ENCODE data around the gene SLC7A7.
"Not testable (repeated sequence)": the region's sequence is repeated elsewhere in the genome, so short reads cannot be mapped to it uniquely, and the experiment has no call there.

Gene SLC7A7

DNA sequence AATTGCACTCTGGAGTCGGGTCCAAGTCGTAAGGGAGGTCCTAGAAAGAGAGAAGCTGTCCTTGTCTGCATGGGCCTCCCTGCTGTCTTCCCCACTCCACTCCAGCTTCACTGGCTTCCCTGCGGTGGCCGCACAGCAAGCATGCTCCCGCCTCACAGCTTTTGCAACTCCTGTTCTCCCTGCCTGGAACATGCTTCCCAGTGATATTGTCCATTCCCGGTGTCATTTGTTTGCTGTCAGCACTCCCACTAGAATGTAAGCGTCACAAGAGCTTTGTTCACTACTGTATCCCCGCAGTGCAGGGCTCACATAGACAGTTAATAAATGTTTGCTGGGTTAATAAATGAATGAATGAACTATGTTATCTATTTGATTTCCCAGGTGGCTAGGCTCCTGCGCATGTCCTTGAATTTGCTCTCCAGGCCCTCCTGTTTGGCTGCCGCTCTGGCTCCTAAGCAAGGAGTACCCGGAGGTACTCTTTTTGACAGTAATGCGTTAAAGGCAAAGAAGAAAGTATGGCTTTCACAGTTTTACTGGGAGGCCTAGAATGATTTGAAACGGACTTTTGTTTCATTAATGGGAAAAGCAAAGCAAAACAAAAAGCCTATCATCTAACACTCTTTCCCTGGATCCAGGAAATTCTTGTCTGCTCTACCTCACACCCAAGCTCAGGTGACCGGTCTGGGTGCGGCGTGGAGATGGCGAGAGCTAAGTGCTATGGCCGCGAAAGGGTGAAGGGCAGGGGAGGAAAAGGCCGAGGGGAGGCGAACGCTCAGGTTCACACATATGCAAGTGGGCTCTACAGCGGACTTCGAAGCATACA is 6.2 kb upstream of the SLC7A7 start:
- H3K27me3 Mint-ChIP-seq, result peaks cover 58% of the 10 kb centered on the region
- H3K36me3 Mint-ChIP-seq, result no peaks in the 10 kb centered on the region
- H3K4me1 Mint-ChIP-seq, result peaks cover 37% of the 10 kb centered on the region
- H3K27ac Mint-ChIP-seq, result no peak overlapping the region
- no peaks in the 10 kb centered on the region for H3K9me3 Mint-ChIP-seq
- H3K4me3 Mint-ChIP-seq, result peak overlapping the region; percentile 26
- DNase-seq, result no peak
- CTCF ChIA-PET, result interaction anchor here (0.5 to 10.2 kb wide), 11 partner anchors 12 to 250 kb away, joined by 3 to 224 read pairs (median 7); partner anchors contain the start of genes AJUBA and REM2

DNA sequence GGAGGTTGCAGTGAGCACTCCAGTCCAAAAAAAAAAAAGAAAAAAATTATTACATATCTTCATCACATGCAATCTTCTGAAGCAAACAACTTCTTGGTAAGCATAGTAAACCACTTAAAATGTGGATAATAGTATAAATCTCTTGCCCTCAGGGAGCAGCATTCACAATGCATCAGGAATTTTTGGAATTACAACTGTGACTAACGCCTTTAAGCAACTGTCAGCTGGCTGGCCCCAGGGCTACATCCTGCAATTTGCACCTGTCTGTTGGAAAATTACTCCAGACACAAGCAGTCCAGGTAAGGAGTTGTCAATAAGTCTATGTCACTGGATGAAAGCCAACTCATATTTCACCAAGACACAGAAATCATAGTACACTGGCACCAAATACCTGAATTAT is 5.5 kb upstream of the SLC7A7 start:
- H3K27me3 Mint-ChIP-seq, result peaks cover 58% of the 10 kb centered on the region
- no peaks in the 10 kb centered on the region for H3K9me3 Mint-ChIP-seq
- DNase-seq, result no peak
- no peak overlapping the region for H3K27ac Mint-ChIP-seq
- peaks cover 39% of the 10 kb centered on the region for H3K4me1 Mint-ChIP-seq
- H3K4me3 Mint-ChIP-seq, result no peak overlapping the region
- CTCF ChIA-PET, result interaction anchor here (0.5 to 10.2 kb wide), 8 partner anchors 13 to 251 kb away, joined by 3 to 224 read pairs (median 10); partner anchors contain the start of genes AJUBA and REM2
- no peaks in the 10 kb centered on the region for H3K36me3 Mint-ChIP-seq

DNA sequence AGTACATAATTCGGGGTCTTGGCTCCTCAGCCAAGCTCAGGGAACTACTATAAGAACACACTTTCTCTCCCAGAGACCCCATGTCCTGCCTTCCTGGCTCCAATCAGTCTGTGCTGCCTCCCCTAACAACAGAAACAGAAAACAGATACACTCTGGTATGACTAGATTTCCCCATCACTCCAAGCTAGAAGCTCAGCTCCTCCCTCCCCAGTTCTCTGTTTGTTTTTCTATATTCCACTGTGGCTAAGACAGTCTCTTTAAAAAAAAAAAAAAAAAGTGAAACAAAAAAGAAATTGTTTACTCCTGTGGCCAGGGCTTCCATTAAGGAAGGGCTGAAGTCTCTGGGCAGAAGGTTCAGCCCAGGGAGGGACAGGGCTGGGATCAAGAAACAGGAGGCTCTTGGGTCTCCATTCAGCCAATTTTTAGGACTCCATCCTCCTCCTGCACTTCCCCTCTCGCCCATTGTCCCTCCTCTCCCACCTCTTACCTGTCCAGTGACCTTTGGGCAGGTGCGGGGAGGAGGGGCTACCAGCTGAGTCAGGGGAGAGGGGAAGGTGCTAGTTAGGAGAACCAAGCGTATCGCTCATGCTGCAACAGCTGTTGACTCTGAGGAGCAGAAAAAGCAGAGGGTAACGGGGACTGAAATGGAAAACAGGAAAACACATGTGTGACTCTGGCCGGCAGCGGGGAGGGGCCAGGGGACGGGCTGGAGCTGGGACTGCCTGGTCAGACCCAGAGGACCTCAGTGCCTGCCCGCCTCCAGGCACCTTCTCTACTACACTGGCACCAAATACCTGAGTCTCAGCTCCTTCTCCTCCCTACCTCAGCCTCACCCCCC is 4.1 kb upstream of the SLC7A7 start:
- Mint-ChIP-seq H3K36me3 (no peaks in the 10 kb centered on the region), H3K27me3 (peaks cover 55% of the 10 kb centered on the region), H3K4me3 (no peak overlapping the region), H3K4me1 (peaks cover 39% of the 10 kb centered on the region), H3K27ac (no peak overlapping the region), H3K9me3 (no peaks in the 10 kb centered on the region)
- DNase-seq, result no peak
- CTCF ChIA-PET, result interaction anchor here (0.6 to 10.2 kb wide), 11 partner anchors 12 to 263 kb away, joined by 3 to 224 read pairs (median 3); partner anchors contain the start of gene DAD1

DNA sequence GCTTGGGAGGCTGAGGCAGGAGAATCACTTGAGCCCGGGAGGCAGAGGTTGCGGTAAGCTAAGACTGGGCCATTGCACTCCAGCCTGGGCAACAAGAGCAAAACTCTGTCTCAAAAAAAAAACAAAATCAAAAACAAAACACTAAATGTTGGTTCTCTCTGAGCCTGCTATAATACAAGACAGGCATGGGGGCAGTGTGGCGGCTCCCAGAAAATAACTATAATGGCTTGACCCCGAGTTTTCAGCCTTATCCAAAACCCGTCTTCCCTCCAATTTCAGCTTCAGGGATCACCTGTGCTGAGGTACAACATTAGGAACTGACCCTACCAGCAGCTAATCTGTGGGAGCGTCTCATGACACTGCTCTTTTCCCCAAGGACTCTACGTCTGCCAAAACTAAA is 862 bp downstream of the SLC7A7 start:
- Mint-ChIP-seq H3K27ac (no peak overlapping the region), H3K4me1 (peaks cover 25% of the 10 kb centered on the region), H3K27me3 (peaks cover 21% of the 10 kb centered on the region), H3K9me3 (no peaks in the 10 kb centered on the region), H3K36me3 (no peaks in the 10 kb centered on the region), H3K4me3 (no peak overlapping the region)
- CTCF ChIA-PET, result interaction anchor here (0.8 to 1.1 kb wide), 2 partner anchors 9 to 254 kb away, joined by 3 read pairs; no protein-coding TSS in a partner anchor
- no peak for DNase-seq

DNA sequence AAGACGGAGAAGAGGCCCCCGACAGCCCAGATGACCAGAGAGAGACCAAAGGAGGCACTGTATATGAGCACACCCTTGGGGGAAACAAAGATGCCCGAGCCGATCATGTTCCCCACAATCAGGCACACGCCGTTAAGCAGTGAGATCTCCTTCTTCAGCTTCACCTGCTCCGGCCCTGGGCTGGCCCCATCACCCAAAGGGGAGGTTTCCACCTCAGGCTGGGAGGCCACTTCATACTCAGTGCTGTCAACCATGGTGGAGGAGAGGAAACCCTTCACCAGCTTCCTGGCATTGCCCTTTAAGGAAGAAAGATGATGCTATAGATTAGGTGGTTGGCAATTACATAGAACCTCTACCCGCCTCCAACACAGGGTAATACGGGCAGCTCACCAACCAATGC is 2.1 kb downstream of the SLC7A7 start:
- Mint-ChIP-seq H3K27me3 (peaks cover 16% of the 10 kb centered on the region), H3K4me3 (no peak overlapping the region), H3K4me1 (peaks cover 18% of the 10 kb centered on the region), H3K9me3 (no peaks in the 10 kb centered on the region), H3K27ac (no peak overlapping the region), H3K36me3 (no peaks in the 10 kb centered on the region)
- no peak for DNase-seq
- CTCF ChIA-PET, result interaction anchor here (1.1 to 1.5 kb wide), 2 partner anchors 40 to 50 kb away, joined by 4 read pairs; no protein-coding TSS in a partner anchor

DNA sequence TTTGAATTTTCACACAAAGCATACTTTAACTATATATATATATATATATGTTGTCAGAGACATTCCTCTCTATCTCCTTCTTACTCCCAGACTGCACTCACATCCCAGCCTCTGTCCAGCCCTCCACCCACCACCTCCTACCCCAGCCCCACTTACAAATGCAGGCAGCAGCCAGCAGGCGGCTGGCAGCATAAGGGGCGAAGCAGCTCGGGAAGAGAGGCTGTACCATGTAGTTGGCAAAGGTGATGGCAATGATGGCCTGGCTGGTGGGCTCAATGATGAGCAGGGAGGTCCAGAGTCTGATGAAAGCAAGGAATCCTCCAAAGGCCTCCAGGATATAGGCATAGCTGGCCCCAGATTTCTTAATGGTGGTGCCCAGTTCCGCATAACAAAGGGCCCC is 2.5 kb downstream of the SLC7A7 start:
- DNase-seq, result no peak
- Mint-ChIP-seq H3K36me3 (no peaks in the 10 kb centered on the region), H3K9me3 (no peaks in the 10 kb centered on the region), H3K4me1 (peaks cover 18% of the 10 kb centered on the region), H3K27ac (no peak overlapping the region), H3K4me3 (no peak overlapping the region), H3K27me3 (peaks cover 15% of the 10 kb centered on the region)
- CTCF ChIA-PET, result interaction anchor here (1.1 to 1.5 kb wide), 3 partner anchors 40 to 964 kb away, joined by 3 to 4 read pairs (median 4); no protein-coding TSS in a partner anchor

DNA sequence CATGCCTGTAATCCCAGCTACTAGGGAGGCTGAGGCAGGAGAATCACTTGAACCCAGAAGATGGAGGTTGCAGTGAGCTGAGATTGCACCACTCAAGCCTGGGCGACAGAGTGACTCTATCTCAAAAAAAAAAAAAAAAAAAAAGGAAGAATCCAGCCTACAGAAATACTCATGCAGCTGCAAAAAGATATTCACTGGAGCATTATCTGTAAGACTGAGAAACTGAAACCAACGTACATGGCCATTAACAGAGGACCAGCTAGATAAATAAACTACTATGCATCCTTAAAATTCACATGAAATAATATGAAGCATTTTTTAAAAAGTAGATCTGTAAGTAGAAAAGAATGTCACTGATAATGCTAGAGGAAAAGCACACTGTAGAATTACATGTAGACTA is 3.5 kb downstream of the SLC7A7 start:
- Mint-ChIP-seq H3K27me3 (peaks cover 15% of the 10 kb centered on the region), H3K36me3 (no peaks in the 10 kb centered on the region), H3K9me3 (no peaks in the 10 kb centered on the region), H3K4me1 (peaks cover 18% of the 10 kb centered on the region), H3K27ac (no peak overlapping the region), H3K4me3 (no peak overlapping the region)
- CTCF ChIA-PET, result interaction anchor here (0.9 to 1.1 kb wide), 2 partner anchors 11 to 963 kb away, joined by 3 to 4 read pairs; no protein-coding TSS in a partner anchor
- DNase-seq, result no peak

DNA sequence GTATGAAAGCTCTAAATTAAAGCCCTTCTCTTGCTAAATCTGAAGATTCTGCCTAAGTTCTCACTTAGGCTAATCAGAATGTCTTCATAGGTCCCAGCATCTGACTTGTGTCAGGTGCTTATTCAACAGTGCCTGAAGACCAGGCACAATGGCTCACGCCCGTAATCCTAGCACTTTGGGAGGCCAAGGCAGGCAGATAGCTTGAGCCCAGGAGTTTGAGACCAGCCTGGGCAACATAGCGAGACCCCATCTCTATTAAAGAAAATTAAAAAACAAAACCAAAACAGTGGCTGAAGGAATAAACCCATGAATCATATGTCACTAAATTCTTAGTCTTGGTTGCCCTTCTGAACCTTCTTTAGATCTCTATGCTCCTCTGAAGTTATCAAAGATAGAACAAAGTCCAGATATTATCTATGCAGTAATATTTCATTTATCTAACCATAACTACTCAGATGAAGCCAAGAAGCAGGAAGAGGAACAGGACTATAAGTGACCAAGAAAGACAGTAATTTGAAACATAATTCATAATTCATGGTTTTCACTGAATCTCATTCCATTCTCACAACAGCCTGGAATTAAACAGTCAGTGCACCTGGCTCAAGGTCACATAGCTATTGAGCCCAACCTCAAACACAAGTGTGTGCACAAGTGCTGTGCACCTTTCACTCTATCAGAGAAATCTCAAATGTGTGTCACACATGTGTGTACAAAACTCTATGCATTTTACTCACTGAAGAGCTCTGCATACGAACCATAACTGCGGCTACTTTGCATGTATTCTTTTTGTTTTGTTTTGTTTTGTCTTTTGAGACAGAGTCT is 6.6 kb downstream of the SLC7A7 start:
- Mint-ChIP-seq H3K36me3 (no peaks in the 10 kb centered on the region), H3K27me3 (peaks cover 13% of the 10 kb centered on the region), H3K9me3 (no peaks in the 10 kb centered on the region), H3K27ac (no peak overlapping the region), H3K4me1 (peaks cover 4% of the 10 kb centered on the region), H3K4me3 (no peak overlapping the region)
- no peak for DNase-seq
- CTCF ChIA-PET, result interaction anchor here (0.6 to 1.3 kb wide), 2 partner anchors 173 to 238 kb away, joined by 3 read pairs; no protein-coding TSS in a partner anchor

DNA sequence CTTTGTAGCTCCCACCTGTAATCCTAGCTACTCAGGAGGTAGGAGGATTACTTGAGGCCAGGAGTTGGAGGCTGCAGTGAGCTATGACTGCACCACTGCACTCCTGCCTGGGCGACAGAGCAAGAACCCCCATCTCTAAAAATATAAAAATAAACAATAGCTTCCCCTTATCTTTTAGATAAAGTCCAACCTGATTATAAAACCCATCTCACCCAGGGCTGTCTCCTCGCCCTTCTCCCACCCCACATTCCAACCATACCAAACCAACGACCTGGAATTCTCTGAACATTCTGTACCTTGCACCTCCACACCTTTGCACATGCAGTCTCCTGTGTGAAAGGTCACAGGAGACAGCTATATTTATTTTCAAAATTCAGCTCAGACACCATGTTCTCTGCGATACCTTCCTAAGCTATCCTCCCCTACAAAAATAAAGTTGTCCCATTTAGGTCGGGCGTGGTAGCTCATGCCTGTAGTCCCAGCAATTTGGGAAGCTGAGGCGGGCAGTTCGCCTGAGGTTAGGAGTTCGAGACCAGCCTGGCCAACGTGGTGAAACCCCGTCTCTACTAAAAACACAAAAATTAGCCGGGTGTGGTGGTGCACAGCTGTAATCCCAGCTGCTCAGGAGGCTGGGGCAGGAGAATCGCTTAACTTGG is 7.7 kb downstream of the SLC7A7 start:
- no peak for DNase-seq
- Mint-ChIP-seq H3K36me3 (no peaks in the 10 kb centered on the region), H3K4me1 (peaks cover 4% of the 10 kb centered on the region), H3K9me3 (no peaks in the 10 kb centered on the region), H3K27ac (no peak overlapping the region), H3K27me3 (peaks cover 13% of the 10 kb centered on the region), H3K4me3 (no peak overlapping the region)
- CTCF ChIA-PET, result interaction anchor here (0.5 to 0.8 kb wide), 2 partner anchors 13 to 18 kb away, joined by 3 read pairs; no protein-coding TSS in a partner anchor

DNA sequence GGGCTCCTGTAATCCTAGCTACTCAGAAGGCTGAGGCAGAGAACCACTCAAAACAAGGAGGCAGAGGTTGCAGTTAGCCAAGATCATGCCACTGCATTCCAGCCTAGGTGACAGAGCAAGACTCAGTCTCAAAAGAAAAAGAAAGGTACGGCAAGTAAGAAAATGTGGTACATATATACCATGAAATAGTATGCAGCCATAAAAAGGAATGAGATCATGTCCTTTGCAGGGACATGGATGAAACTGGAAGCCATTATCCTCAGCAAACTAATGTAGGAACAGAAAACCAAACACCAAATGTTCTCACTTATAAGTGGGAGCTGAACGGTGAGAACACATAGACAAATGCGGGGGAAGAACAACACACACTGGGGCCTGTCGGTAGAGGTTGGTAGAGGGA is 10.0 kb downstream of the SLC7A7 start:
- H3K27ac Mint-ChIP-seq, H3K4me3 Mint-ChIP-seq, CTCF ChIA-PET, H3K9me3 Mint-ChIP-seq, DNase-seq, H3K36me3 Mint-ChIP-seq, H3K4me1 Mint-ChIP-seq: not testable (repeated sequence)
- peaks cover 22% of the 10 kb centered on the region for H3K27me3 Mint-ChIP-seq

DNA sequence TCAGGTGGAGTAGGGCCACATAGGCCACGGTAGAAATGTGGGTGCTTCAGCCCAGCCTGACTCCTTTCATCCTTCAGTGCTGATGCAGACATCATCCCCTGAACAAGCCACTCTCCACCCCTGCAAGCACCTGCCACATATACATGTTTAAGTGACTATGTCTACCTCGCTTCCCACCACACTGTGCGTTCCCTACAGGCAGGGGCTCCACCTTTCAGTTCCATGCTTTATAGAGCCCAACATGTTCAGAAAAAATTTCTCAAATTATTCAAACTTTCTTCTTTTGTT is 11.6 kb downstream of the SLC7A7 start:
- Mint-ChIP-seq H3K4me1 (no peaks in the 10 kb centered on the region), H3K9me3 (no peaks in the 10 kb centered on the region), H3K36me3 (no peaks in the 10 kb centered on the region), H3K4me3 (no peak overlapping the region), H3K27ac (no peak overlapping the region), H3K27me3 (peaks cover 23% of the 10 kb centered on the region)
- no peak for DNase-seq
- CTCF ChIA-PET, result no interaction called here

DNA sequence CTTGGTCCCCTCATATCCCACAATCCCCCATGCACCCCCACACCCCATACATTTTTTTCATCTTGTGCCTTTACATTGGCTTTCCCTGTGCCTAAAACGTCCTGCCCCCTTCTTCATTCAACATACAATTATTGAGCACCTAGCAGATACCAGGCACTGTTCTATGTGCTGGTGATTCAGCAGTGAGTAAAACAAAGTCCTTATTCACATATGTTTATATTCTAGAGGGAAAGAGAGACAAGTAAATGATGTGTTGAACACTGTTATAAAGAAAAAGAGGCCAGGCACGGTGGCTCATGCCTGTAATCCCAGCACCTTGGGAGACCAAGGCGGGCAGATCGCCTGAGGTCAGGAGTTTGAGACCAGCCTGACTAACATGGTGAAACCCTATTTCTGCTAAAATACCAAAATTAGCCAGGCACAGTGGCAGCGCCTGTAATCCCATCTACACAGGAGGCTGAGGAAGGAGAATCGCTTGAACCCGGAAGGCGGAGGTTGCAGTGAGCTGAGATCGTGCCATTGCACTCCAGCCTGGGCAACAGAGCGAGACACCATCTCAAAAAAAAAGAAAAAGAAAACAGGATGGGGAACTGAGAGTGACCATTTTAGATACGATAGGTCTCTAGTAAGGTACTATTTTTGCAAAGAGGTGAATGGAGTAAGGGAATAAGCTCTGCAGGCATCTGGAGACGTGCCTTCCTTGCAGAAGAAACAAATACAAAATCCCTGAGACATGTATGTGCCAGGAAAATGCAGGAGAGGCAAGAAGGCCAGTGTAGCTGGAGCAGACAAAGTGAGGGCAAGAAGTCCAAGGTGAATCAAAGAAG is 12.2 kb downstream of the SLC7A7 start:
- Mint-ChIP-seq H3K4me1 (no peaks in the 10 kb centered on the region), H3K36me3 (no peaks in the 10 kb centered on the region), H3K27me3 (peaks cover 29% of the 10 kb centered on the region), H3K9me3 (no peaks in the 10 kb centered on the region), H3K4me3 (no peak overlapping the region), H3K27ac (no peak overlapping the region)
- CTCF ChIA-PET, result no interaction called here
- no peak for DNase-seq

DNA sequence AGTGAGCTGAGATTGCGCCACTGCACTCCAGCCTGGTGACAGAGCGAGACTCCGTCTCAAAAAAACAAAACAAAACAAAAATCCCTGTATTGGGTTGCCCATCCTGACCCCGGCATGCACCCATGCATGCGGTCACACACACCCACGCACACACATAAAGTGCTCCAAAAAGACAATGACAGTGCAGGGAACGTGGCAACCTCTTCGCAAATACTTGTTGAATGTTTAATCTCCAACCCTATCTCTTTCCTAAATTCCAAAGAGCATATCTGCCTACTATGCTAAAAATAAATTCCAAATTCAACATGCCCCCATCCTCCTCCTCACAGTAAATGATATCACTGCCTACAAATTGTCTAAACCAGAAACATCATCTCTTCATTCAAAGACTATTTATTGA is 13.5 kb downstream of the SLC7A7 start:
- Mint-ChIP-seq H3K4me1 (no peaks in the 10 kb centered on the region), H3K4me3 (no peak overlapping the region), H3K27ac (no peak overlapping the region), H3K36me3 (no peaks in the 10 kb centered on the region), H3K27me3 (peaks cover 40% of the 10 kb centered on the region), H3K9me3 (no peaks in the 10 kb centered on the region)
- DNase-seq, result no peak
- CTCF ChIA-PET, result interaction anchor here (1.2 kb wide), 1 partner anchor 231 kb away, joined by 3 read pairs; no protein-coding TSS in a partner anchor
